Fibroblast of lung (primary cell): ENCODE data around the gene NUP210. TPM values are rescaled to one million over a fixed set of nuclear protein-coding genes. Genes with fewer than 3 reads are reported as not detected.

Source experiments
- DNase-seq, 2 donors: peaks; one replicate each; pipeline versions ENCODE4 v3.0.0 to v3.0.0-alpha.2; 2010; ENCODE audit warnings: low read depth in 2 of 2
- H2AFZ ChIP-seq: 2 replicates; pipeline ENCODE4 v1.5.1; 2012; ENCODE audit warnings: low read length, control low read depth, inconsistent platforms
- H3K27ac ChIP-seq: 2 replicates; pipeline ENCODE4 v1.5.1; 2011; ENCODE audit warnings: low read length, control low read depth; ENCODE audit not compliant: insufficient read depth
- H3K27me3 ChIP-seq: 2 replicates; pipeline ENCODE4 v1.5.1; 2011; ENCODE audit warnings: mild to moderate bottlenecking, low read length; ENCODE audit not compliant: control insufficient read depth, insufficient read depth
- H3K36me3 ChIP-seq: 2 replicates; pipeline ENCODE4 v1.5.1; 2011; ENCODE audit warnings: low read length; ENCODE audit not compliant: control insufficient read depth, insufficient read depth
- H3K4me1 ChIP-seq: 2 replicates; pipeline ENCODE4 v1.5.1; 2011; ENCODE audit warnings: low read length; ENCODE audit not compliant: control insufficient read depth, insufficient read depth; ENCODE audit errors: extremely low read depth
- H3K4me2 ChIP-seq: 2 replicates; pipeline ENCODE4 v1.5.1; 2011; ENCODE audit warnings: low read length, control low read depth; ENCODE audit not compliant: insufficient read depth; ENCODE audit errors: extremely low read depth
- H3K4me3 ChIP-seq, 4 experiments: fragments of 200-600 bp in 1 of 4; sonication (generic) in 1 of 4; replicated peaks in 1 of 4; 2 replicates each; pipeline ENCODE4 v1.5.1; 2011 to 2016; ENCODE audit warnings: low read length in 4 of 4, low read depth in 3 of 4, mild to moderate bottlenecking in 3 of 4, control low read depth in 2 of 4, inconsistent platforms in 1 of 4, mixed read lengths in 1 of 4; ENCODE audit not compliant: insufficient read depth in 1 of 4; ENCODE audit errors: control extremely low read depth in 1 of 4
- H3K79me2 ChIP-seq: 2 replicates; pipeline ENCODE4 v1.5.1; 2012; ENCODE audit warnings: mild to moderate bottlenecking, low read length, inconsistent platforms; ENCODE audit not compliant: control insufficient read depth, insufficient read depth
- H3K9ac ChIP-seq: 2 replicates; pipeline ENCODE4 v1.5.1; 2011; ENCODE audit warnings: mild to moderate bottlenecking, low read length, control low read depth; ENCODE audit not compliant: insufficient read depth
- H3K9me3 ChIP-seq: 2 replicates; pipeline ENCODE4 v1.5.1; 2012; ENCODE audit warnings: low read depth, low read length; ENCODE audit not compliant: control insufficient read depth, insufficient read depth
- H4K20me1 ChIP-seq: 2 replicates; pipeline ENCODE4 v1.5.1; 2011; ENCODE audit warnings: low read length; ENCODE audit not compliant: control insufficient read depth, insufficient read depth; ENCODE audit errors: extremely low read depth
- EZH2 ChIP-seq: IDR thresholded peaks from 2 replicates; pipeline ENCODE4 v1.5.1; 2012; ENCODE audit warnings: low read length, control low read depth, mild to moderate bottlenecking; ENCODE audit errors: missing control alignments
- polyA plus RNA-seq, 2 donors: library from polyadenylated mRNA; depleted of rRNA in 1 of 2; stranded (reverse) in 1 of 2; unstranded in 1 of 2; fragments of >200 nt; gene quantifications; 2 replicates each; pipeline ENCODE4 v1.2.1, GENCODE V29; 2011 to 2012; ENCODE audit warnings: missing spikeins in 1 of 2
- total RNA-seq: library from RNA; depleted of rRNA; stranded (reverse); fragments of >200 nt; gene quantifications from 2 replicates; pipeline ENCODE4 v1.2.1, GENCODE V29; 2014
- TF ChIP-seq, protein P1 (sequence below), 2 donors: IDR thresholded peaks in 1 of 2; conservative IDR thresholded peaks in 1 of 2; 1 replicate in 1 of 2; 2 replicates in 1 of 2; pipeline ENCODE4 v1.5.1; 2011 to 2012; ENCODE audit warnings: low read length in 2 of 2, control low read depth in 1 of 2, inconsistent platforms in 1 of 2, low read depth in 1 of 2, mild to moderate bottlenecking in 1 of 2

The NUP210 gene
- total and polyA plus RNA-seq, 2 donors (not counting 1 experiment from before 2014, with no cell fraction given): 0.09 to 0.33 TPM

DNA sequence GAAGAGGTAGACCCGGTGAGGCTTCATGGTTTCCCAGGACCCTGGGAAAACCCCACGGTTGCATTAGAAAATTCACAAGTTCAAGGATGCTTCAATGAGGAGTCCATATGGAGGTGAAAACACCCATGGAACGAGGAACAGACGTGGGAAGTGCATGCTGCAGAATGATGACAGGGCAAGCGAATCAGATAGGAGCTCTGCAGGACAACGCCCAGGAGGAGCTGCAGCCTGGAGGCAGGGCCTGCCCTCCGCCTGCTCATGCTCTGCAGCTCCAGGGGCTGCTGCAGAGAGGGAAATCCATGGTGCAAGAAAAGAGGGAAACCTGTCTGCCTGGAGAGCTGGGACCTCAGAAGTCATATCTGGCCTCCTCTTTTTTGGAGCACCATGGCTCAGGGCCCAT lies 61.5 kb downstream of the NUP210 start:
- H2AFZ ChIP-seq: no peak overlapping the region
- no peaks in the 10 kb centered on the region for H3K9me3 ChIP-seq
- no peak overlapping the region for H3K4me3 ChIP-seq
- no peak overlapping the region for H3K9ac ChIP-seq
- H3K27ac ChIP-seq: no peak overlapping the region
- H3K4me1 ChIP-seq: no peaks in the 10 kb centered on the region
- H4K20me1 ChIP-seq: no peaks in the 10 kb centered on the region
- DNase-seq: no peak
- H3K27me3 ChIP-seq: no peaks in the 10 kb centered on the region
- no peak for TF ChIP-seq EZH2
- TF ChIP-seq, protein P1, sequence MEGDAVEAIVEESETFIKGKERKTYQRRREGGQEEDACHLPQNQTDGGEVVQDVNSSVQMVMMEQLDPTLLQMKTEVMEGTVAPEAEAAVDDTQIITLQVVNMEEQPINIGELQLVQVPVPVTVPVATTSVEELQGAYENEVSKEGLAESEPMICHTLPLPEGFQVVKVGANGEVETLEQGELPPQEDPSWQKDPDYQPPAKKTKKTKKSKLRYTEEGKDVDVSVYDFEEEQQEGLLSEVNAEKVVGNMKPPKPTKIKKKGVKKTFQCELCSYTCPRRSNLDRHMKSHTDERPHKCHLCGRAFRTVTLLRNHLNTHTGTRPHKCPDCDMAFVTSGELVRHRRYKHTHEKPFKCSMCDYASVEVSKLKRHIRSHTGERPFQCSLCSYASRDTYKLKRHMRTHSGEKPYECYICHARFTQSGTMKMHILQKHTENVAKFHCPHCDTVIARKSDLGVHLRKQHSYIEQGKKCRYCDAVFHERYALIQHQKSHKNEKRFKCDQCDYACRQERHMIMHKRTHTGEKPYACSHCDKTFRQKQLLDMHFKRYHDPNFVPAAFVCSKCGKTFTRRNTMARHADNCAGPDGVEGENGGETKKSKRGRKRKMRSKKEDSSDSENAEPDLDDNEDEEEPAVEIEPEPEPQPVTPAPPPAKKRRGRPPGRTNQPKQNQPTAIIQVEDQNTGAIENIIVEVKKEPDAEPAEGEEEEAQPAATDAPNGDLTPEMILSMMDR (conservative IDR thresholded peaks at IDR 0.05 in 1 of 2, IDR thresholded peaks at IDR 0.05 in 1 of 2; ENCODE audit: low read depth in 1 of 2, low read length in 2 of 2): no peak
- H3K4me2 ChIP-seq: no peak overlapping the region
- no peaks in the 10 kb centered on the region for H3K36me3 ChIP-seq
- H3K79me2 ChIP-seq: no peaks in the 10 kb centered on the region

DNA sequence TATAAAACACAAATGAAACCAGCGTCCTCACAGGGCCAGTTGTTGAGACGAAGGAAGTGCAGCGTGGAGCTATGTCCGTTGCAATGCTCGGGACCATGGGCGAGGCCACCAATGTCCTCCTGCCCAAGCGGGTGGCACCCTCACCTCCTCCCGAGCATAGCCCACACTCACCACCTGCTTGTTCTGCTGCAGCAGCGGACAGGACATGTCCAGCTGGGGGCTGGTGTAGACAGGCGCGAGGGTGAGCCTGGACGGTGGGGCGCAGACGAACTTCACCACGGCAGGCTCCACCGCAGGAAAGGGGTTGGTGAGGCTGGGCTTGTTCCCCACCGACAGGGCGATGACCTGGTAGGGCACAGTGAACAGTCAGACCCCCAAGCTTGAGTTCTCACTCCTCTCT lies 62.1 kb downstream of the NUP210 start:
- TF ChIP-seq, protein P1 (conservative IDR thresholded peaks at IDR 0.05 in 1 of 2, IDR thresholded peaks at IDR 0.05 in 1 of 2; ENCODE audit: low read depth in 1 of 2, low read length in 2 of 2): no peak
- TF ChIP-seq EZH2: no peak
- no peak overlapping the region for H3K9ac ChIP-seq
- no peak for DNase-seq
- no peak overlapping the region for H3K27ac ChIP-seq
- no peaks in the 10 kb centered on the region for H4K20me1 ChIP-seq
- no peak overlapping the region for H2AFZ ChIP-seq
- H3K79me2 ChIP-seq: no peaks in the 10 kb centered on the region
- no peak overlapping the region for H3K4me3 ChIP-seq
- no peaks in the 10 kb centered on the region for H3K27me3 ChIP-seq
- no peaks in the 10 kb centered on the region for H3K4me1 ChIP-seq
- H3K4me2 ChIP-seq: no peak overlapping the region
- H3K9me3 ChIP-seq: no peaks in the 10 kb centered on the region
- H3K36me3 ChIP-seq: no peaks in the 10 kb centered on the region

DNA sequence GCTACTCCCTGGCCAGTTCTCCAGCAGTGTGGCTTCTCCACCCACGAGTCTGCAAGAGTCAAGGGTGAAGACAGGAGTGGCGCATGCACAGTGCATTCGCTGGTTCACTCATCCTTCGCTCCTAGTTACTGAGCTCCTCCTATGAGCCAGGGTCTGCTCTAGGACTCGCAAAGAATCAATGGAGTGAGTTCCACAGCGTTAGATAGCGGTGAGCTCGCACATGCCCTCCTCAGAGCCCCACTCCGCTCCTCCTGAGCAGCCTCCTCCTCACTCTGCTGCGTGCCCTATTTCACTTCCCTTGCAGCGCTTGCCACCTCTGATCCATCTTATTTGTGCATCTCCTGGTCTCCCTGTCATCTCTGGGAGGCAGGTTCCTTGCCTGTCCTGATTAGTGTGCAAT lies 63.0 kb downstream of the NUP210 start:
- Histone ChIP-seq H2AFZ (no peak overlapping the region), H3K9me3 (no peaks in the 10 kb centered on the region), H3K4me2 (no peak overlapping the region), H3K79me2 (no peaks in the 10 kb centered on the region), H3K4me1 (no peaks in the 10 kb centered on the region), H4K20me1 (no peaks in the 10 kb centered on the region), H3K36me3 (no peaks in the 10 kb centered on the region), H3K27me3 (no peaks in the 10 kb centered on the region), H3K27ac (no peak overlapping the region), H3K4me3 (no peak overlapping the region), H3K9ac (no peak overlapping the region)
- no peak for DNase-seq
- no peak for TF ChIP-seq EZH2
- TF ChIP-seq, protein P1 (conservative IDR thresholded peaks at IDR 0.05 in 1 of 2, IDR thresholded peaks at IDR 0.05 in 1 of 2; ENCODE audit: low read depth in 1 of 2, low read length in 2 of 2): no peak
